Mucosa of descending colon (tissue), 3 donors: ENCODE results near the gene ALMS1. TPM values are rescaled to one million over a fixed set of nuclear protein-coding genes. Genes with fewer than 3 reads are reported as not detected.

Experiments
- ATAC-seq: fragments of 200-7000 bp; cut with Tn5 transposase; one replicate; pipeline ENCODE4 v1.9.1; 2020; ENCODE audit warnings: mild to moderate bottlenecking, moderate library complexity
- DNase-seq, 3 donors: peaks; one replicate each; pipeline ENCODE4 v3.0.0-alpha.2; 2020
- H3K36me3 ChIP-seq: fragments of 200-600 bp; one replicate; pipeline ENCODE4 v1.8.0; 2021; ENCODE audit warnings: low read depth, mild to moderate bottlenecking
- H3K4me1 ChIP-seq: fragments of 200-600 bp; one replicate; pipeline ENCODE4 v1.8.0; 2021; ENCODE audit warnings: low read depth, mild to moderate bottlenecking
- H3K4me3 ChIP-seq: fragments of 200-600 bp; one replicate; pipeline ENCODE4 v1.8.0; 2021; ENCODE audit warnings: mild to moderate bottlenecking
- H3K9me3 ChIP-seq: fragments of 200-600 bp; one replicate; pipeline ENCODE4 v1.8.0; 2021; ENCODE audit warnings: mild to moderate bottlenecking
- intact Hi-C, 2 donors: fragments of 100-400 bp; cut with DNase I in 1 of 2; cut with micrococcal nuclease in 1 of 2; formaldehyde crosslinking; loops; one replicate each; pipeline versions ENCODE4 v1.11.0 to v1.11.1; 2022; cut with DNase I, micrococcal nuclease
- total RNA-seq, 3 donors: library from RNA; stranded (reverse); fragmentation: NEBNext Ultra II Directional in 2 of 3; extraction: Animal tissue kit (Norgen Biotek cat#: 25700) in 2 of 3; gene quantifications; one replicate each; pipeline versions ENCODE4 v1.2.1 to v1.2.4, GENCODE V29; 2021 to 2023
- TF ChIP-seq, protein P1 (sequence below): fragments of 200-600 bp; IDR thresholded peaks from one replicate; pipeline ENCODE4 v1.8.0; 2022; ENCODE audit warnings: antibody characterized with exemption, mild to moderate bottlenecking
- donor health status: DM: no; HTN: no; CAD: no; lungs with moderate emphysema.
- donor health status: DM: no; HTN: no; CAD: no.
- donor health status: DM: no; HTN: yes; CAD: no.

ALMS1 gene
- total RNA-seq, 3 donors from 2014 or later = 18.3 to 26.6 (median 21.5) TPM

GRCh38 chr2:73370348-73370747 lies 15.3 kb upstream of the ALMS1 start:
- H3K4me1 ChIP-seq = no peaks in the 10 kb centered on the region
- ATAC-seq (no peak), DNase-seq (no peak)
- no peaks in the 10 kb centered on the region for H3K36me3 ChIP-seq
- TF ChIP-seq, protein P1, sequence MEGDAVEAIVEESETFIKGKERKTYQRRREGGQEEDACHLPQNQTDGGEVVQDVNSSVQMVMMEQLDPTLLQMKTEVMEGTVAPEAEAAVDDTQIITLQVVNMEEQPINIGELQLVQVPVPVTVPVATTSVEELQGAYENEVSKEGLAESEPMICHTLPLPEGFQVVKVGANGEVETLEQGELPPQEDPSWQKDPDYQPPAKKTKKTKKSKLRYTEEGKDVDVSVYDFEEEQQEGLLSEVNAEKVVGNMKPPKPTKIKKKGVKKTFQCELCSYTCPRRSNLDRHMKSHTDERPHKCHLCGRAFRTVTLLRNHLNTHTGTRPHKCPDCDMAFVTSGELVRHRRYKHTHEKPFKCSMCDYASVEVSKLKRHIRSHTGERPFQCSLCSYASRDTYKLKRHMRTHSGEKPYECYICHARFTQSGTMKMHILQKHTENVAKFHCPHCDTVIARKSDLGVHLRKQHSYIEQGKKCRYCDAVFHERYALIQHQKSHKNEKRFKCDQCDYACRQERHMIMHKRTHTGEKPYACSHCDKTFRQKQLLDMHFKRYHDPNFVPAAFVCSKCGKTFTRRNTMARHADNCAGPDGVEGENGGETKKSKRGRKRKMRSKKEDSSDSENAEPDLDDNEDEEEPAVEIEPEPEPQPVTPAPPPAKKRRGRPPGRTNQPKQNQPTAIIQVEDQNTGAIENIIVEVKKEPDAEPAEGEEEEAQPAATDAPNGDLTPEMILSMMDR = no peak
- no peak overlapping the region for H3K4me3 ChIP-seq
- H3K9me3 ChIP-seq = no peaks in the 10 kb centered on the region
- intact Hi-C loops = no loop called here

- Histone ChIP-seq H3K9me3 (no peaks in the 10 kb centered on the region), H3K4me3 (no peak overlapping the region), H3K4me1 (no peaks in the 10 kb centered on the region), H3K36me3 (no peaks in the 10 kb centered on the region)
- DNase-seq (no peak), ATAC-seq (peak; percentile 82)
- intact Hi-C loops = no loop called here
- TF ChIP-seq, protein P1 = no peak
Measured at GRCh38 chr2:73373344-73373743, 12.3 kb upstream of the ALMS1 start.

DNA sequence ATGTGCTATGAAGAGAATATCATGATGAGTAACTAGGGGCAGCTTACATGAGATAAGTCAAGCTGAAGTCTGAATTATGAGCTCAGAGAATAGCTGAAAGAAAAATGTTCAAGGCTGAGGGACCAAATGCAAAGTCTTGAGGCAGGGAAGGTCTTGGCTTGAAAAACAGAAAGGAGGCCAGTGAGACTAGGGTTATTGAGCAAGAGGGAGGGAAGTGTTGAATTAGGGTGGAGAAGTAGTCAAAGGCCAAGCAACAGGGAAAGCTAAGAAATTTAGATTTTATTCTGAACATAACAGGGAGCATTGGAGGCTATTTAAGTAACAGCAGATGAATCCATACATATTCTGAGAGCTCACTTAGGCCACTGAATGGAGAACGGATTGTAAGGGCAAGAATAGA lies 11.4 kb upstream of the ALMS1 start:
- intact Hi-C loops = no loop called here
- Histone ChIP-seq H3K4me3 (no peak overlapping the region), H3K4me1 (no peaks in the 10 kb centered on the region), H3K9me3 (no peaks in the 10 kb centered on the region), H3K36me3 (no peaks in the 10 kb centered on the region)
- TF ChIP-seq, protein P1 = no peak
- no peak for DNase-seq
- ATAC-seq = no peak

- no peaks in the 10 kb centered on the region for H3K9me3 ChIP-seq
- DNase-seq (no peak), ATAC-seq (no peak)
- intact Hi-C loops = no loop called here
- H3K36me3 ChIP-seq = no peaks in the 10 kb centered on the region
- H3K4me3 ChIP-seq = no peak overlapping the region
- H3K4me1 ChIP-seq = no peaks in the 10 kb centered on the region
- TF ChIP-seq, protein P1 = no peak
Measured at GRCh38 chr2:73376681-73377080, 9.0 kb upstream of the ALMS1 start.

DNA sequence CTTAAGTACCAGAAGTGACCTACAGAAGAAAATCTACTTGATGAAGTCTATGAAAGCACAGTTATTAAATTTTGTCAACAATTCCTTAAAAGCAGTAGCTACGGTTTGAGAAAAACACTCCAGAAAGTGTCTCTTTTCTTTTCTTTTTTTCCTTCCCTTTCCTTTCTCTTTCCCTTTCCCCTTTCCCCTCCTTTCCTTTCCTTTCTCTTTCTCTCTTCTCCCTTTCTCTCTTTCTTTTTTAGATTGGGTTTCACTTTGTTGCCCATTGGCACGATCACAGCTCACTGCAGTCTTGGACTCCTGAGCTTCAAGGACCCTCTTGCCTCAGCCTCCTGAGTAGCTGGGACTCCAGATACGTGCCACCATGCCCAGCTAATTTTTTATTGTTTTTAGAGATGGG lies 2.6 kb upstream of the ALMS1 start:
- no peak for ATAC-seq
- DNase-seq = no peak
- no peaks in the 10 kb centered on the region for H3K36me3 ChIP-seq
- no peak overlapping the region for H3K4me3 ChIP-seq
- TF ChIP-seq, protein P1 = no peak
- H3K9me3 ChIP-seq = no peaks in the 10 kb centered on the region
- peaks cover 5% of the 10 kb centered on the region for H3K4me1 ChIP-seq
- intact Hi-C loops = no loop called here

- DNase-seq = no peak
- TF ChIP-seq, protein P1 = no peak
- Histone ChIP-seq H3K36me3 (no peaks in the 10 kb centered on the region), H3K9me3 (no peaks in the 10 kb centered on the region), H3K4me1 (peaks cover 7% of the 10 kb centered on the region), H3K4me3 (no peak overlapping the region)
- no peak for ATAC-seq
- intact Hi-C loops = no loop called here
Measured at GRCh38 chr2:73385123-73385503, 523 bp upstream of the ALMS1 start.
